Activated naive CD8-positive, alpha-beta T cell treated with anti-CD3 and anti-CD28 coated beads, Interleukin-2, amount 50 U/mL, for 24 hours (primary cell): ENCODE results near the gene PFDN6.
"Not testable (repeated sequence)": the region's sequence is repeated elsewhere in the genome, so short reads cannot be mapped to it uniquely, and the experiment has no call there.

ENCODE experiments used
- ATAC-seq: fragments of 150-1000 bp; cut with Tn5 transposase; one replicate; pipeline ENCODE4 v1.10.0; 2021
- DNase-seq: peaks from one replicate; pipeline ENCODE4 v3.0.0; 2021
- H3K27ac Mint-ChIP-seq: one replicate; pipeline ENCODE4 v1.8.0; 2021; ENCODE audit warnings: mild to moderate bottlenecking, mixed read lengths
- H3K27me3 Mint-ChIP-seq: one replicate; pipeline ENCODE4 v1.8.0; 2021; ENCODE audit warnings: mixed read lengths
- H3K36me3 Mint-ChIP-seq: one replicate; pipeline ENCODE4 v1.8.0; 2021; ENCODE audit warnings: low read depth, mixed read lengths
- H3K4me1 Mint-ChIP-seq: one replicate; pipeline ENCODE4 v1.8.0; 2021; ENCODE audit warnings: mixed read lengths
- H3K4me3 Mint-ChIP-seq: one replicate; pipeline ENCODE4 v1.8.0; 2021; ENCODE audit warnings: mild to moderate bottlenecking, moderate library complexity, mixed read lengths
- H3K9me3 Mint-ChIP-seq: one replicate; pipeline ENCODE4 v1.8.0; 2021; ENCODE audit warnings: mixed read lengths

Gene PFDN6

GRCh38 chr6:33279257-33279695 is 10.1 kb upstream of the PFDN6 start:
- Mint-ChIP-seq H3K36me3 (peaks cover 37% of the 10 kb centered on the region), H3K9me3 (no peaks in the 10 kb centered on the region), H3K4me3 (no peak overlapping the region), H3K27me3 (no peaks in the 10 kb centered on the region), H3K4me1 (peaks cover 39% of the 10 kb centered on the region), H3K27ac (no peak overlapping the region)
- DNase-seq: no peak
- no peak for ATAC-seq

- peaks cover 33% of the 10 kb centered on the region for H3K36me3 Mint-ChIP-seq
- DNase-seq: no peak
- no peaks in the 10 kb centered on the region for H3K9me3 Mint-ChIP-seq
- ATAC-seq: no peak
- H3K4me3 Mint-ChIP-seq: no peak overlapping the region
- peak overlapping the region; percentile 18 for H3K27ac Mint-ChIP-seq
- no peaks in the 10 kb centered on the region for H3K27me3 Mint-ChIP-seq
- H3K4me1 Mint-ChIP-seq: peaks cover 31% of the 10 kb centered on the region
Measured at GRCh38 chr6:33279971-33280511, 9.4 kb upstream of the PFDN6 start.

- Mint-ChIP-seq H3K4me1 (peaks cover 26% of the 10 kb centered on the region), H3K27ac (peak overlapping the region; percentile 18), H3K27me3 (no peaks in the 10 kb centered on the region), H3K36me3 (peaks cover 28% of the 10 kb centered on the region), H3K4me3 (no peak overlapping the region), H3K9me3 (no peaks in the 10 kb centered on the region)
- no peak for DNase-seq
- no peak for ATAC-seq
Measured at GRCh38 chr6:33280539-33280938, 8.9 kb upstream of the PFDN6 start.

GRCh38 chr6:33285214-33285613 is 4.2 kb upstream of the PFDN6 start:
- not testable (repeated sequence) for DNase-seq, ATAC-seq, H3K9me3 Mint-ChIP-seq, H3K27ac Mint-ChIP-seq, H3K27me3 Mint-ChIP-seq, H3K4me3 Mint-ChIP-seq
- H3K4me1 Mint-ChIP-seq: peaks cover 30% of the 10 kb centered on the region
- H3K36me3 Mint-ChIP-seq: peaks cover 39% of the 10 kb centered on the region

GRCh38 chr6:33286946-33287914 is 2.2 kb upstream of the PFDN6 start:
- Mint-ChIP-seq H3K9me3 (no peaks in the 10 kb centered on the region), H3K27ac (peak overlapping the region; percentile 96), H3K36me3 (peaks cover 47% of the 10 kb centered on the region)

GRCh38 chr6:33288141-33288920 is 1.1 kb upstream of the PFDN6 start:
- Mint-ChIP-seq H3K9me3 (no peaks in the 10 kb centered on the region), H3K4me3 (peak overlapping the region; percentile 97), H3K27me3 (no peaks in the 10 kb centered on the region), H3K36me3 (peaks cover 44% of the 10 kb centered on the region), H3K4me1 (peaks cover 45% of the 10 kb centered on the region), H3K27ac (peak overlapping the region; percentile 96)
- ATAC-seq (no peak), DNase-seq (no peak)

More at GRCh38 chr6:33286946-33287914, 2.2 kb upstream of the PFDN6 start:
- Mint-ChIP-seq H3K4me3 (peak overlapping the region; percentile 97), H3K4me1 (peaks cover 44% of the 10 kb centered on the region), H3K27me3 (no peaks in the 10 kb centered on the region)
- no peak for DNase-seq
- ATAC-seq: no peak

- H3K4me1 Mint-ChIP-seq: peaks cover 45% of the 10 kb centered on the region
- H3K27me3 Mint-ChIP-seq: no peaks in the 10 kb centered on the region
- no peaks in the 10 kb centered on the region for H3K9me3 Mint-ChIP-seq
Measured at GRCh38 chr6:33289784-33290315, 449 bp downstream of the PFDN6 start.

GRCh38 chr6:33290459-33290858 is 1.1 kb downstream of the PFDN6 start:
- Mint-ChIP-seq H3K4me1 (peaks cover 45% of the 10 kb centered on the region), H3K4me3 (peak overlapping the region; percentile 97)

More at GRCh38 chr6:33289784-33290315, 449 bp downstream of the PFDN6 start:
- peaks cover 45% of the 10 kb centered on the region for H3K36me3 Mint-ChIP-seq
- DNase-seq: no peak
- ATAC-seq: no peak
- H3K4me3 Mint-ChIP-seq: peak overlapping the region; percentile 97
- H3K27ac Mint-ChIP-seq: peak overlapping the region; percentile 96

GRCh38 chr6:33292996-33293682 is 3.7 kb downstream of the PFDN6 start:
- H3K36me3 Mint-ChIP-seq: peaks cover 26% of the 10 kb centered on the region
- no peak overlapping the region for H3K27ac Mint-ChIP-seq
- DNase-seq: no peak
- no peak for ATAC-seq
- H3K27me3 Mint-ChIP-seq: no peaks in the 10 kb centered on the region
- no peaks in the 10 kb centered on the region for H3K9me3 Mint-ChIP-seq
- H3K4me3 Mint-ChIP-seq: no peak overlapping the region
- peaks cover 38% of the 10 kb centered on the region for H3K4me1 Mint-ChIP-seq

More at GRCh38 chr6:33290459-33290858, 1.1 kb downstream of the PFDN6 start:
- H3K27ac Mint-ChIP-seq: peak overlapping the region; percentile 96
- peaks cover 43% of the 10 kb centered on the region for H3K36me3 Mint-ChIP-seq
- DNase-seq: no peak
- no peaks in the 10 kb centered on the region for H3K9me3 Mint-ChIP-seq
- no peaks in the 10 kb centered on the region for H3K27me3 Mint-ChIP-seq
- ATAC-seq: no peak

GRCh38 chr6:33294086-33294823 is 4.9 kb downstream of the PFDN6 start:
- Mint-ChIP-seq H3K27ac (no peak overlapping the region), H3K27me3 (no peaks in the 10 kb centered on the region), H3K4me3 (no peak overlapping the region), H3K4me1 (peaks cover 36% of the 10 kb centered on the region), H3K9me3 (no peaks in the 10 kb centered on the region), H3K36me3 (peaks cover 25% of the 10 kb centered on the region)
- no peak for ATAC-seq
- DNase-seq: no peak

- Mint-ChIP-seq H3K9me3 (no peaks in the 10 kb centered on the region), H3K36me3 (peaks cover 22% of the 10 kb centered on the region), H3K4me3 (peak overlapping the region; percentile 25), H3K27ac (peak overlapping the region; percentile 10), H3K27me3 (no peaks in the 10 kb centered on the region), H3K4me1 (peaks cover 37% of the 10 kb centered on the region)
- DNase-seq (no peak), ATAC-seq (no peak)
Measured at GRCh38 chr6:33295621-33296369, 6.4 kb downstream of the PFDN6 start.

GRCh38 chr6:33296797-33297405 is 7.5 kb downstream of the PFDN6 start:
- Mint-ChIP-seq H3K36me3 (peaks cover 24% of the 10 kb centered on the region), H3K4me1 (peaks cover 36% of the 10 kb centered on the region), H3K9me3 (no peaks in the 10 kb centered on the region), H3K27me3 (no peaks in the 10 kb centered on the region), H3K27ac (peak overlapping the region; percentile 59), H3K4me3 (peak overlapping the region; percentile 93)
- no peak for ATAC-seq
- DNase-seq: no peak
